NCI-H2029 treated with DMSO at 0.1 percent for 48 hours (cell line): Measurements from ENCODE around the gene VMAC.

Experiments
- DNase-seq: peaks from one replicate; lab custom pipeline; 2025; lab: John Stamatoyannopoulos, UW

Gene VMAC

DNA sequence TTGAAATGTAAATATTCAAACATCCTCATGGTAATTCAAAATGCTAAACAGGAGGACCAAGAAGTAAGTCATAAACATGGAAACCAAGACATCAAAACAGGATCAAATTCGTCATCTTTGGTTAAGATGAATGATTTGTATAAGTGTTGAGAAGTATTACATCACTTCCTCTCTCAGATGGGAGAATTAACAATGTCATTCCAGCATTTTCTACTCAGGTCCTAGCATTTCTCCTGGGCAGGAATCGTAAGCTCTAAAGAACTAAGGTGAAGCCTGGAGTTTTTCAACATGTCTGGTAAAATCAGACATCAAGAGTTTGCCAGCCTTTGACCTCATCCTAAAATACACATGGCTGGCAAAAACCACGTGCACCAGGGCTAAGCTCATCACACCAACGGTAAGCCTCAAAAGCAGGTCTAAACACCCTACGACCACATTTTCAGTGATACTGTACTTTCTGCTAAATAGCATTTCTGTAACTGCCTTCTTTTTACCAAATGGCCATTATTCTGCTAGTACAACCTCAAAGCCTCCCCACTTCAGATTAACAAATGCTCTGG is 48.4 kb downstream of the VMAC start:
- no peak for DNase-seq

DNA sequence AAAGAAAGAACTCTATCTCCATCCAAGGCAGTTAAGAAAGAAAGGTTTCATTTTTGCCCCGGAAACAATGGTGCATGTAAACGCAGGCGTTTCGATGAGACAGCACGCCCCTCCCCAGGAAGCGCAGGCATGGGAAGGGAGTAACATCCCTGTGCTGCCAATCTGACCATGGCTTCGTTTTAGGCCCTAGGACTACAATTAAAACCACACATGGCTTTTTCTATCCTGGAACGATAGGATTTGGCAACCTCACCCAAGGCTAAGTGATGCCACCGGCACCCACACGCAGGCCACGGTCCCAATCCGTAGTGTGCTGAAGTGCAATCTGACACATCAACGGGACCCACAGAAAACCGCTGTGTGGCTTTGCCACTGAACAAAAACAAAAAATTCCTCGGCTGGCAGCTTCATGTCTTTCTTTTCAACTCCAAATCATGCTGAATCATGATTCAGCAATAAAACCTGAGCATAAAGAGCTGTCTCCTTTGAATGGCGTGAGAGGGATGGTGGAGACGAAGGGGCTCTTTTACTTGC is 49.1 kb downstream of the VMAC start:
- no peak for DNase-seq

DNA sequence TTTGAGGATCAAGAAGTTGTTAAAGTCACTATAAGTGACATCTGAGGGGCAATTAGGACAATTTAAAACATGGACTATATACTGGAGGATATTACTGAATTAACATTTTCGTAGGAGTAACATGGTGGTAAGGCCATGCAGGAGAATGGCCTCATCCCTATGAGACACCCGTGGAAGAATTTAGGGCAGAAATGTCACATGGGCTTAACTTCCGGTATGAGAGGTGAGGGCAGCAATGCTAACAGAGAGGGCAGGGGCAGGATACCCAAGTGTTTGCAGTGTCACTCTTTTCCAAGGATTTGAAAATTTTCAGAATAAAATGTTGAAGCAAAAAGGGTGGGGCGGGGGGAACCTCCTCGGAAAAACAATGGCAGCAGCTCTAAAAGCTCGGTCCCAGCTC is 49.6 kb downstream of the VMAC start:
- DNase-seq, result peak; percentile 65

DNA sequence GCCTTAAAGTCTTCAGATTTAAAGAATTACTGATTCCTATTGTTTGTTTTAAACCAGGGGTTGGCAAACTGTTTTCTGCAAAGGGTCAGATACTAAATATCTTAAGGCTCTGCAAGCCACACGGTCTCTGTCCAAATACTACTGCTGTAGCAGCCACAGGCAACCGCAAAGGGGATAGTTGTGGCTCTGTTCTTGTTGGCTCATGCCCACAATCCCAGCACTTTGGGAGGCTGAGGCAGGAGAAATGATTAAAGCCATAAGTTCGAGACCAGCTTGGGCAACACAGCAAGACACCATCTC is 50.9 kb downstream of the VMAC start:
- DNase-seq, result no peak

DNA sequence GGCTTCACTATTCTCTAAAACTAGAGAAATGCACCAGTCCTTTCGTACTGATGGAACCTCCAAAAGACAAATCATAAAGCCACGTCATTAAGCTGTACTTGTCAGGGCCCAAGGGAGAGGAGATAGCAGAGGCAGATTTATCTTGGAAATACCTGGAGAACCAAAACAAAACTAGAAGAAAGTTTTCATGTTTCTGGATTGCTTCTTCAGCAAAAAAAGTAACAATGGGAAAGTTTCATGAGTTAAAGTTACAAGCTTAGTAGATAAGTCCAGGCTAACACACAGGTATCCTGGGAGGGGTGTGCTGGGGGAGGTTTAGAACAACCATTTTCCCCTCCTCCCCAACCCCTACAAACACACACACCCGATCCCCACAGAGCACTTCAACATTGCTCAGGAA is 51.7 kb downstream of the VMAC start:
- DNase-seq, result no peak

DNA sequence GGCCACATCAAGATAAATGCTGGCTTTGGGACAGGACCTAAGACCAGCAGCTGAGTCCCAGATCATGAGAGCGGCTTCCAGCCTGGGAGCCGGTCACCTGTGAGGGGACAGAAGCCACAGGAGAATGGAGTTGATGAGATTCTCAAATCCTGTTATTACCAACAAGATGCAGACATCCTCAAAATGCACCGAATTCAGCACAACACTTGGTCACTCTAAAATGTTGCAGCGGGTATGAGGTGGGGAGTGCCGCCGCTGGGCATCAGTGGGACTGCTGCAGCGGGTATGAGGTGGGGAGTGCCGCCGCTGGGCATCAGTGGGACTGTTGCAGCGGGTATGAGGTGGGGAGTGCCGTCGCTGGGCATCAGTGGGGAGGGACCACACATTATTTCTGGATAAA is 52.1 kb downstream of the VMAC start:
- DNase-seq, result no peak

DNA sequence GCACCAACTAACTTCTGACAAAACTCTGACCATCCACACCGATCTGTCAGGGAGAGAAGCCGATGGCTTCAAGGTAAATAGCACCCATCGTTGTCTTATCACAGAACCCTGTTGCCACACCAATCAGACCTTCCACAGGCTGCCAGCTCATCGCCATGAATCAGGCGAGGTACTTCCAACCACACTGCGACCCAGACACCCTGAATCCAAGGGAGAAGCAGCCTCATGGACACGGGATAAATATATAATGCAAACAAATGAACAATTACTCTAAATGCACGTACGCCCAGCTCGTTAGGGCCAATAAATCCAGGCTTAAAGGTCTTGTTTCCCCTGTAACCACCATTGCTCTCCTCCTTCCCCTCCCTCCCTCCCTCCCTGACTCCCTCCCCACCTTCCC is 52.5 kb downstream of the VMAC start:
- DNase-seq, result no peak

- no peak for DNase-seq
These were observed 53.6 kb downstream of the VMAC start for GRCh38 chr19:5958074-5958850.

- DNase-seq, result no peak
These were observed 54.1 kb downstream of the VMAC start for GRCh38 chr19:5958851-5959122.

DNA sequence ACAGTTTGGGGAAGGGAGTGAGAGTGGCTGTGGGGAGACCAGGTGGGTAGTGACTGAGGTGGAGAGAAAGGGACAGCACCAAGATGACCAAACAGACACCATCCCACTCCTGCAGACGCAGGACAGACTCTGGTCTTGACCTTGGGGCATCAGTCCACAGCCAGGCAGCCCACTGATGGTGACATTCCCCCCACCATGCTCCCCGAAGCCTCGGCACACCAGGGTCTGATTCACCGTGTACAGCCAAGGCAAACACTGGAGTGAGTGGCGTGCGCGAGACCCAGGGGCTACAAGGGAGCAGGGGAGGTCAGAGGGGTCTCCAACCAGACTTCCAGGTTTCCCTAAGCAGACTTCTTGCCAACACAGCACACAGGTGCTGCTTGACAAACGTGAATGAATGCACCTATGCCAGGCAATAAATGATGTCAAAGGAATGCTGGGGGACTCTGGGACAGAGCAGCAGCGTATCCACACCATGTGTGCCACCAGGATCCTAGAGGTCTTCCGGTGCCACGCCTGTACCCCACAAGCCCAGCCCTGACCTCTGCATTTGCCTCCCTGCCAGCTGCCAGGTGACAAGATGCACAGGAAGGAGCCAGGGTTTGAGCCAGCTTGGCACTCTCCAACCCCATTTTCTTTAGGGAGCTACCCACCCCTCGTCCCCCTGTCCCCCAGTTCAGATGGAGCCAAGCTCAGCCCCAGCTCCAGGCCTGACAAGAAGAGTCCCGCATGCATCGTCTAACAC is 54.8 kb downstream of the VMAC start:
- DNase-seq, result no peak
